DMS114 treated with DMSO at 0.1 percent for 48 hours (cell line): Measurements from ENCODE around the gene ZNF334.
A peak's percentile ranks its signal among the peaks of the same experiment; 100 is the strongest.

Source experiments
- DNase-seq: peaks from one replicate; lab custom pipeline; 2025; ENCODE audit not compliant: unreplicated experiment; lab: John Stamatoyannopoulos, UW

Gene ZNF334

GRCh38 chr20:46512943-46513844 is at the start of gene ZNF334:
Gene ZNF334 (minus strand): TSS chr20:46513559. CDS start chr20:46512102, 1,457 bp downstream.
- DNase-seq, result peak; percentile 65

GRCh38 chr20:46562373-46563169 is 49.2 kb upstream of the ZNF334 start:
- no peak for DNase-seq

- DNase-seq, result no peak
These were observed 48.6 kb upstream of the ZNF334 start for GRCh38 chr20:46562009-46562372.

- no peak for DNase-seq
These were observed 46.5 kb upstream of the ZNF334 start for GRCh38 chr20:46559685-46560440.

- no peak for DNase-seq
These were observed 45.6 kb upstream of the ZNF334 start for GRCh38 chr20:46559001-46559400.

- no peak for DNase-seq
These were observed 45.2 kb upstream of the ZNF334 start for GRCh38 chr20:46558511-46558959.

GRCh38 chr20:46557231-46557956 is 44.0 kb upstream of the ZNF334 start:
- DNase-seq, result no peak

- DNase-seq, result no peak
These were observed 42.1 kb upstream of the ZNF334 start for GRCh38 chr20:46555370-46555956.

- DNase-seq, result no peak
These were observed 41.5 kb upstream of the ZNF334 start for GRCh38 chr20:46554828-46555227.

- no peak for DNase-seq
These were observed 40.6 kb upstream of the ZNF334 start for GRCh38 chr20:46553926-46554325.

- DNase-seq, result no peak
These were observed 39.4 kb upstream of the ZNF334 start for GRCh38 chr20:46552460-46553420.

GRCh38 chr20:46551522-46552381 is 38.4 kb upstream of the ZNF334 start:
- DNase-seq, result no peak

- DNase-seq, result no peak
These were observed 37.1 kb upstream of the ZNF334 start, which contains the start of gene OCSTAMP for GRCh38 chr20:46550461-46550860. Gene OCSTAMP (minus strand): TSS chr20:46550654. CDS start chr20:46550560, 94 bp downstream.

GRCh38 chr20:46549188-46549972 is 36.0 kb upstream of the ZNF334 start:
- DNase-seq, result no peak

GRCh38 chr20:46548688-46549087 is 35.3 kb upstream of the ZNF334 start:
- DNase-seq, result no peak

GRCh38 chr20:46547995-46548394 is 34.6 kb upstream of the ZNF334 start:
- DNase-seq, result no peak

- no peak for DNase-seq
These were observed 33.6 kb upstream of the ZNF334 start for GRCh38 chr20:46546936-46547335.
